ENCODE results near the gene FAM111B. TPM values are rescaled to one million over a fixed set of nuclear protein-coding genes. Genes with fewer than 3 reads are reported as not detected.
A peak's percentile ranks its signal among the peaks of the same experiment; 100 is the strongest.

FAM111B gene
- total RNA-seq, 1 donor from 2014 or later: 13.1 TPM

DNA sequence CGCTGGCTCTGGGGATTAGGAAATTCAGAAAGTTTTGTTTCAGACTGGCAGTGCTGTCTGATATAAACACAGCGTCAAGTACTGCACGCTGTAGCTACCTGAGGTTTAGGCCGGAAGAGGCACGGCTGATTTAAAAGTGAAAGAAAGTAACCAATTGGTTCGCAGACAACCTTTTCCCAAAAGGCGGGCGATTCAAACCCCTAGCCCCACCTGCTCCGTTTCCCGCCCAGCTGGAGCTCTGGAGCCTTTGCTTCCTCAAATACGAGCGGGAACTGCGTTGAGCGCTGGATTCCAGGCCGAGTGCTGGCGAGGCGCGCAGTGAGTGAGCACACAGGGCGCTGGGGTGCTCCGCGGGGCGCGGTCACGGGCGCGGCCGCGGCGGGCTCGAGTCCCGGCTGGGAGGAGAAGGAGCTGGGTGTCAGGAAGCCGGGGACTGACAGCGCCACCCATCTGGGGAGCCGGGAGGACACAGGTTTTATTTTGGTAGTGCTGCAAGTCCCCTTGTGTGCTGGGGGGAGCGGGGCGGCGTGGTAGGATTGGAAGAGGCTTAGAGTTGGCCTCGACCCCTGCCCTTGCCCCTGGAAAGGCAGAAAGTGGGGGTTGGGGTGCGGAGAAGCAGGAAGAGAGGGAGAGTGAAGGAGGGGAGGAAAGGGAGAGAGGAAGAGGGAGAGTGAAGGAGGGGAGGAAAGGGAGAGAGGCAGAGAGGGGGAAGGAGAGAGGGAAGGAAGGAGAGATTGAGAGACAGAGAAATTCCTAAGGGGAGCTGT is 37.7 kb downstream of the FAM111B start:
- H3K4me2 ChIP-seq: peak overlapping the region; percentile 76
- peak overlapping the region; percentile 78 for H2AFZ ChIP-seq (replicated peaks)
- no peaks in the 10 kb centered on the region for H3K9me3 ChIP-seq (ENCODE audit: low read depth)
- H3K4me3 ChIP-seq: peak overlapping the region; percentile 44
- no peak overlapping the region for H3K9ac ChIP-seq
- H3K36me3 ChIP-seq: no peaks in the 10 kb centered on the region
- Mint-ChIP-seq H3K36me3 (peaks cover 8% of the 10 kb centered on the region), H3K27ac (no peak overlapping the region), H3K4me1 (peaks cover 30% of the 10 kb centered on the region), H3K27me3 (ENCODE audit: insufficient read depth, low read depth) (peaks cover 2% of the 10 kb centered on the region), H3K4me3 (peak overlapping the region; percentile 79), H3K9me3 (no peaks in the 10 kb centered on the region)
- H3K4me1 ChIP-seq: peaks cover 15% of the 10 kb centered on the region
- no peaks in the 10 kb centered on the region for H3K79me2 ChIP-seq (ENCODE audit: low read depth)
- H3K27ac ChIP-seq: no peak overlapping the region
- peak; percentile 86 for DNase-seq (ENCODE audit: low spot score)
- peaks cover 27% of the 10 kb centered on the region for H3F3A ChIP-seq (ENCODE audit: low read depth)
- H3K27me3 ChIP-seq: peaks cover 24% of the 10 kb centered on the region
- no peaks in the 10 kb centered on the region for H4K20me1 ChIP-seq (ENCODE audit: low read depth)
- TF ChIP-seq, protein P1, sequence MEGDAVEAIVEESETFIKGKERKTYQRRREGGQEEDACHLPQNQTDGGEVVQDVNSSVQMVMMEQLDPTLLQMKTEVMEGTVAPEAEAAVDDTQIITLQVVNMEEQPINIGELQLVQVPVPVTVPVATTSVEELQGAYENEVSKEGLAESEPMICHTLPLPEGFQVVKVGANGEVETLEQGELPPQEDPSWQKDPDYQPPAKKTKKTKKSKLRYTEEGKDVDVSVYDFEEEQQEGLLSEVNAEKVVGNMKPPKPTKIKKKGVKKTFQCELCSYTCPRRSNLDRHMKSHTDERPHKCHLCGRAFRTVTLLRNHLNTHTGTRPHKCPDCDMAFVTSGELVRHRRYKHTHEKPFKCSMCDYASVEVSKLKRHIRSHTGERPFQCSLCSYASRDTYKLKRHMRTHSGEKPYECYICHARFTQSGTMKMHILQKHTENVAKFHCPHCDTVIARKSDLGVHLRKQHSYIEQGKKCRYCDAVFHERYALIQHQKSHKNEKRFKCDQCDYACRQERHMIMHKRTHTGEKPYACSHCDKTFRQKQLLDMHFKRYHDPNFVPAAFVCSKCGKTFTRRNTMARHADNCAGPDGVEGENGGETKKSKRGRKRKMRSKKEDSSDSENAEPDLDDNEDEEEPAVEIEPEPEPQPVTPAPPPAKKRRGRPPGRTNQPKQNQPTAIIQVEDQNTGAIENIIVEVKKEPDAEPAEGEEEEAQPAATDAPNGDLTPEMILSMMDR (IDR thresholded peaks at IDR 0.05): peak; percentile 36
- TF ChIP-seq EZH2 (IDR thresholded peaks at IDR 0.05): no peak

DNA sequence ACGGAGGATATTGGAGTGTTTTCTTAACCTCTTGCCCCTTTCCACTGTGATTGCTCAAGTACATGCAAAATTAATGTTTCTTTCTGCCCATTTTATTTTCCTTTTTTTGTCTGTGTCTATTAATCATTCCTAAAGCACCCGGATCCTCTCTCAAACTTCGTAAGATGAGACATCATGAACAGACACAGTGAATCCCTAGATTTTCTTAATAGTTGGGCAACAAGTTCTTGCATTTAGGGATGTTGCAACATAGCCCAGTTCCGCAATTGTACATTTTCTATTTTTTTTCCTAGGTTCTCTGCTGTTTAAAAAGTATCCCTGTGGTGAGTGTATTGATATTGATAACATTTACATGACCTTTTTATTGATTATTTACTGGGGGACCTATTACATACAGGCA is 38.5 kb downstream of the FAM111B start:
- Histone ChIP-seq H3K4me1 (peaks cover 15% of the 10 kb centered on the region), H3K27ac (no peak overlapping the region), H3K27me3 (peaks cover 24% of the 10 kb centered on the region), H2AFZ (replicated peaks) (no peak overlapping the region), H3F3A (ENCODE audit: low read depth) (peaks cover 27% of the 10 kb centered on the region), H3K9ac (no peak overlapping the region), H3K9me3 (ENCODE audit: low read depth) (no peaks in the 10 kb centered on the region), H3K4me3 (peak overlapping the region; percentile 44), H3K36me3 (peaks cover 3% of the 10 kb centered on the region), H4K20me1 (ENCODE audit: low read depth) (no peaks in the 10 kb centered on the region), H3K79me2 (ENCODE audit: low read depth) (no peaks in the 10 kb centered on the region), H3K4me2 (peak overlapping the region; percentile 76)
- peaks cover 8% of the 10 kb centered on the region for H3K36me3 Mint-ChIP-seq
- H3K4me3 Mint-ChIP-seq: peak overlapping the region; percentile 79
- no peak for DNase-seq (ENCODE audit: low spot score)
- H3K9me3 Mint-ChIP-seq: no peaks in the 10 kb centered on the region
- H3K4me1 Mint-ChIP-seq: peaks cover 30% of the 10 kb centered on the region
- TF ChIP-seq, protein P1 (IDR thresholded peaks at IDR 0.05): no peak
- TF ChIP-seq EZH2 (IDR thresholded peaks at IDR 0.05) (no peak), EZH2phosphoT487 (IDR thresholded peaks at IDR 0.05) (no peak)
- peaks cover 2% of the 10 kb centered on the region for H3K27me3 Mint-ChIP-seq (ENCODE audit: insufficient read depth, low read depth)
- H3K27ac Mint-ChIP-seq: no peak overlapping the region

DNA sequence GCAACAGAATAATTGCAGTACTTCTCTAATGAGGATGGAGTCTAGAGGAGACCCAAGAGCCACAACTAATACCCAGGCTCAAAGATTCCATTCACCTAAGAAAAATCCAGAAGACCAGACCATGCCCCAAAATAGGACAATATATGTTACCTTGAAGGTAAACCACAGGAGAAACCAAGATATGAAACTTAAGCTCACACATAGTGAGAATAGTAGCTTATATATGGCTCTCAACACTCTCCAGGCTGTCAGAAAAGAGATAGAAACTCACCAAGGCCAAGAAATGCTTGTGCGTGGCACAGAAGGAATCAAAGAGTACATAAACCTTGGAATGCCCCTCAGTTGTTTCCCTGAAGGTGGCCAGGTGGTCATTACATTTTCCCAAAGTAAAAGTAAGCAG is 44.7 kb downstream of the FAM111B start:
- H3K27ac Mint-ChIP-seq: no peak overlapping the region
- DNase-seq (ENCODE audit: low spot score): no peak
- Histone ChIP-seq H3K9ac (no peak overlapping the region), H3K4me2 (no peak overlapping the region), H3K4me3 (no peak overlapping the region), H3K27me3 (no peaks in the 10 kb centered on the region), H3F3A (ENCODE audit: low read depth) (no peaks in the 10 kb centered on the region), H3K79me2 (ENCODE audit: low read depth) (no peaks in the 10 kb centered on the region), H3K36me3 (peaks cover 6% of the 10 kb centered on the region), H3K4me1 (no peaks in the 10 kb centered on the region), H3K27ac (no peak overlapping the region), H2AFZ (replicated peaks) (no peak overlapping the region), H3K9me3 (ENCODE audit: low read depth) (no peaks in the 10 kb centered on the region), H4K20me1 (ENCODE audit: low read depth) (no peaks in the 10 kb centered on the region)
- H3K27me3 Mint-ChIP-seq (ENCODE audit: insufficient read depth, low read depth): no peaks in the 10 kb centered on the region
- H3K36me3 Mint-ChIP-seq: peaks cover 10% of the 10 kb centered on the region
- TF ChIP-seq, protein P1 (IDR thresholded peaks at IDR 0.05): no peak
- TF ChIP-seq EZH2phosphoT487 (IDR thresholded peaks at IDR 0.05): no peak
- TF ChIP-seq EZH2 (IDR thresholded peaks at IDR 0.05): no peak
- no peaks in the 10 kb centered on the region for H3K4me1 Mint-ChIP-seq
- no peaks in the 10 kb centered on the region for H3K9me3 Mint-ChIP-seq
- H3K4me3 Mint-ChIP-seq: no peak overlapping the region
